ENCODE measurements around the gene CUBN. TPM values are rescaled to one million over a fixed set of nuclear protein-coding genes. Genes with fewer than 3 reads are reported as not detected.

CUBN gene
- total and polyA plus RNA-seq, 9 of the 15 experiments (the other 6 are each of a cell fraction or from before 2014, with no cell fraction given): 0.04 to 0.33 (median 0.09) TPM

GRCh38 chr10:17029581-17030271 lies 99.9 kb downstream of the CUBN start (continued):
- TF ChIP-seq ZBTB11 (CRISPR knock-in tag; IDR thresholded peaks at IDR 0.05): peak in 1 of 3 experiments; percentile 39; a peak in 1 of 6 replicates
- TF ChIP-seq HNRNPH1 (optimal IDR thresholded peaks at IDR 0.05; ENCODE audit: low read depth, low read length): no peak
- TF ChIP-seq HDGF (IDR thresholded peaks at IDR 0.05): no peak
- no peak for TF ChIP-seq IRF2 (CRISPR knock-in tag; IDR thresholded peaks at IDR 0.05)
- no peak for TF ChIP-seq ZFP36 (IDR thresholded peaks at IDR 0.05; ENCODE audit: low read depth, low read length, partially characterized antibody)
- TF ChIP-seq HOXB6 (CRISPR knock-in tag; IDR thresholded peaks at IDR 0.05; ENCODE audit: borderline replicate concordance): no peak
- TF ChIP-seq LEF1 (IDR thresholded peaks at IDR 0.05): peak; percentile 61
- TF ChIP-seq CEBPB (tag; IDR thresholded peaks at IDR 0.05): no peak
- no peak for TF ChIP-seq ZBTB43 (CRISPR knock-in tag; IDR thresholded peaks at IDR 0.05)
- no peak for TF ChIP-seq ZNF408 (CRISPR knock-in tag; IDR thresholded peaks at IDR 0.05; ENCODE audit: low read depth)
- no peak for TF ChIP-seq GABPB2 (CRISPR knock-in tag; conservative IDR thresholded peaks at IDR 0.05)
- no peak for TF ChIP-seq SMARCB1 (IDR thresholded peaks at IDR 0.05; ENCODE audit: insufficient read length, low read depth)
- TF ChIP-seq POU5F1 (IDR thresholded peaks at IDR 0.05; ENCODE audit: borderline replicate concordance, low read depth, low read length, partially characterized antibody): no peak
- TF ChIP-seq RNF2 (IDR thresholded peaks at IDR 0.05): peak; percentile 73; the same call in 1 of the 2 replicates
- TF ChIP-seq ETV6 (IDR thresholded peaks at IDR 0.05; ENCODE audit: borderline replicate concordance in 1 of 2, low read depth in 2 of 2, low read length in 1 of 2): peak; percentile 99 to 100
- TF ChIP-seq ETV6 (CRISPR knock-in tag; IDR thresholded peaks at IDR 0.05; ENCODE audit: borderline replicate concordance): no peak
- TF ChIP-seq THRA (IDR thresholded peaks at IDR 0.05): no peak
- no peak for TF ChIP-seq SREBF2 (CRISPR knock-in tag; IDR thresholded peaks at IDR 0.05)
- TF ChIP-seq ZNF395 (CRISPR knock-in tag; IDR thresholded peaks at IDR 0.05): peak; percentile 69; the same call in 1 of the 2 replicates
- no peak for TF ChIP-seq IFI16 (CRISPR knock-in tag; IDR thresholded peaks at IDR 0.05)
- TF ChIP-seq ZNF445 (CRISPR knock-in tag; IDR thresholded peaks at IDR 0.05; ENCODE audit: low read depth): no peak

Measured in K562 (cell line).